NCI-H2227 treated with DMSO at 0.1 percent for 48 hours (cell line): Measurements from ENCODE around the gene TRPM7.
"Not testable (repeated sequence)": the region's sequence is repeated elsewhere in the genome, so short reads cannot be mapped to it uniquely, and the experiment has no call there.

ENCODE experiments used
- DNase-seq: peaks from one replicate; lab custom pipeline; 2025; lab: John Stamatoyannopoulos, UW

Gene TRPM7

DNA sequence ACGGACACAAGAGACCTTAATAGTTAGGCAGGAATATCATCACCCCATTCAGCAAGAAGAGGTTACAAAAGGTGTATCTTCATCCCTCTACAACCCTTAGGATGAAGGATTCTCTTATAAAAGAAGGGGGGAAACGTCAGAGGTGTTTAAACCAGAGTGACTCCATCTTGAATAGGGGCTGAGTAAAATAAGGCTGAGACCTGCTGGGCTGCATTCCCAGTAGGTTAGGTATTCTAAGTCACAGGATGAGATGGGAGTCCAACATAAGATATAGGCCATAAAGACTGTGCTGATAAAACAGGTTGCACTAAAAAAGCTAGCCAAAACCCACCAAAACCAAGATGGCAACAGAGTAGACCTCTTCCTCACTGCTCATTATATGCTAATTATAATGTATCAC, 16.5 kb downstream of the TRPM7 start:
- DNase-seq: no peak

DNA sequence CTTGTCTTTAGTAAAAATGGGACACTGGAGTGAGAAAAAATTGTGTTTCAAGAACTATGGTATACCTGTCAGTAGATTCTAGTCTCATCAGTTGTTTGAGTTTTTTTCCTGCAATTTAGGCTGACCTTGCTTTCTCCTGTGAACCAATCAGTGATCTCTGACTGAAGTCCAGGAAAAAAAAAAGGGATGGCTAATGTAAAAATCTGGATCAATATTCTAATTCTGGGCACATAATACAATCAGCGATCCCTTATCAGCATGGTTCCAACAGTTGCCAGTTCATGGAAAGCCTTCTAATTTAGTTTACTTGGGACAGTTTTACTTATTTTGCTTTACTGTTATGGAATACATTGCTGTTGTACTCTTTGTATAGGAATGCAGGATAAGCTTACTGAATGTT, 17.0 kb downstream of the TRPM7 start:
- no peak for DNase-seq

DNA sequence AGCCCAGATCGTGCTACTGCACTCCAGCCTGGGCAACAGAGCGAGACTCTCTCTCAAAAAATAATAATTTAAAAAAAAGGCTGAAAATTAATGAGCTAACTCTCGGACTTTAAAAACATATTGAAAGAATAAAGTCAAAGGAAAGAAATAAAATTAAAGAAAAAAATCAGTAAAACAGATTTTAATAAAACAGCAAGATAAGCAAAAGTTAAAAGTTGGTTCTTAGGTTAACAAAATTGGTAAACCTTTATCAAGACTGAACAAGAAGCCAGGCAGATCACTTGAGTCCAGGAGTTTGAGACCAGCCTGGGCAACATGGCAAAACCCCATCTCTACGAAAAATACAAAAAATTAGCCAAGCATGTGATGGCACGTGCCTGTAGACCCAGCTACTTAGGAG, 20.7 kb downstream of the TRPM7 start:
- DNase-seq: no peak

DNA sequence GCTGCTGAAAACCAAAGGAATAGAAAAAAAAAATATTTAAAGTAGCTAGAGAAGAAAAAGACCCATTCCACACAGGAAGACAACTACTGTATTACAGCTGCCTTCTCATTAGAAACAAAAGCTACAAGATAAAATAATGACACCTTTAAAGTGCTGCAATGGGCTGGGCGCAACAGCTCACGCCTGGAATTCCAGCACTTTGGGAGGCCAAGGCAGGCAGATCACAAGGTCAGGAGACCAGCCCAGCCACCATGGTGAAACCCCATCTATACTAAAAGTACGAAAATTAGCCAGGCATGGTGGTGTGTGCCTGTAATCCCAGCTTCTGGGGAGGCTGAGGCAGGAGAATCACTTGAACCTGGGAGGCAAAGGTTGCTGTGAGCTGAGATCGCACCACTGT, 31.0 kb downstream of the TRPM7 start:
- DNase-seq: no peak

DNA sequence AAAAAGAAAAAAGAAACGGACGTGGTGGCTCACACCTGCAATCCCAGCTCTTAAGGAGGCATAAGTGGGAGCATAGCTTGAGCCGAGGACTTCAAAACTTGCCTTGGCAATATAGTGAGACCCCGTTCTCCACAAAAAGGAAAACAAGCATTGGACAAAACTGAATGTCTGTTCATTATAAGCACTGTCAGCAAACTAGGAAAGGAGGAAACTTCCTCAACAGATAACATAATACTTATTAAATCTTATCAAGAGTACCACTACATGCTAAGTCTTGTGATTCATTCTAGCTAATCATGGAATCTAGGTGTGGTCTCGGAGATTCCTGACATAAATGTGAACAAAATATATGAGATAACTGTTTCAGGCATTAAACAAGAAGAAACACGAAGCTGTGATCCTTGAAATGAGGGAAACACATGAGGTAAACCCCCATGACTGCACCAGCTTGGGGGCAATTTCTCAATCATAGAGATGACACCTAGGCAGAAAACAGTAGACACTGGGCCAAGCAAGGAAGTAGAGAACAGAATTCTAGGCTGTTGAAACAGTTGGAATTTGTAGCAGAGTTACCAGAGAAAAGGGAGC, 33.3 kb downstream of the TRPM7 start:
- DNase-seq: no peak

GRCh38 chr15:50652671-50653070, 33.9 kb downstream of the TRPM7 start:
- no peak for DNase-seq

DNA sequence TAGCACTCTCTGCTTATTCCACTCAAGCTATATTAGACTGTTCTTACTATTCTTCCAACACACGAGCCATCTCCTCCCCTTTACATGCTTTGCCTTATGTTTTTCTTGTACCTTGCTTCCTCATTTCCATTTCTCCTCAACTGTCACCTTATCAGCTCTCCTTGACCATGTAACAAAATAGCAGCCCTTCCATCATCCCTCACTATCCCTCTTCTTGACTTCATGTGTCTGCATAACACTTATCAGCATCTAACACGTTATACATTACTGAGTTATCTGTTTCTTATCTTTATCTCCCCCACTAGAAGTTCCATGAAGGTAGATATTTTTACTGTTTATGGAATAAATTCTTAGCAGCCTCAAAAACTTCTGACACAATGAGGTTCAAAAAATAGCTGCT, 45.3 kb downstream of the TRPM7 start:
- no peak for DNase-seq

GRCh38 chr15:50636146-50636545, 50.5 kb downstream of the TRPM7 start:
- no peak for DNase-seq

DNA sequence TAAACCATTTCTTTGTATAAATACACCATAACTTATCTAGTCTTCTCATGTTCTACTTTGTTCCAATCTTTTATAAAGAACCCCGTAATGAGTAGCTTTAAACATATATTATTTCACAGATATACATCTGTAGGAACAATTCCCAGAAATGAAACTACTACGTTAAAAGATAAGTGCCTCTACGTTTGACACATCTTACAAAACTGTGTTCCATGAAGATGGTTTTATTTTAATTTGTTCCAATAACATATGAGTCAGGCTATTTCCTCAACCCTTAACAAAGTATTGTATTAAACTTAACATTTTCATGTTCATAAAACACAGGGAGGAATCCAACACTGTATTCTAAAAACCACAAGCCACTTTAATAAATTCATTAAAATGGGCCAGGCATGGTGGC, 52.9 kb downstream of the TRPM7 start:
- DNase-seq: no peak

- DNase-seq: no peak
These were observed 58.2 kb downstream of the TRPM7 start for GRCh38 chr15:50628421-50628820.

GRCh38 chr15:50627351-50628055, 59.1 kb downstream of the TRPM7 start:
- DNase-seq: no peak

DNA sequence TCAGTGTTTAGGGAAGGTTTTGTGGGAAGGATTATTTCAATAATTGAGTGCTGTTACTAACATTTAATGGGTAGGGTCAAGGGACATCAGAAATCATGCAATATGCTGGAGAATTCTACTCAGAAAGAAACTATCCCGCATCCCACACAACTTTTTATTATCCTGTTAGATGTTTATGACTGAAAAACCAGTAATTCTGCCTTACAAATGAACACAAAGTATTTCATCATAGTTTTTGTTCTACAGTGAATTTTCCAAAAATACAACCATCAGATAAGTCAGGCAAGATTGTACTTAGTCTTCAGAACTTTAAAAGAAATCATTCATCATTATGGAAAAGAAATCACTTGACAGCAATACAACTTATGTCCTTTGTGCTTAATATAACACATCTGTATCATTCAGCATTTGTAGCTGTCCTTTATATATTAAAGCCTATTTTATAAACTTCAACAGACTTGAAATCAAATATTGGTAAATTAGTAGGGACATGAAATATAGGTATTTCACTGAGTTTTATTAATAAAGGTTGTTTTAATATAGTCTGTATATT, 61.9 kb downstream of the TRPM7 start:
- DNase-seq: no peak

- DNase-seq: peak; percentile 2
These were observed 64.1 kb downstream of the TRPM7 start for GRCh38 chr15:50622361-50622943.

DNA sequence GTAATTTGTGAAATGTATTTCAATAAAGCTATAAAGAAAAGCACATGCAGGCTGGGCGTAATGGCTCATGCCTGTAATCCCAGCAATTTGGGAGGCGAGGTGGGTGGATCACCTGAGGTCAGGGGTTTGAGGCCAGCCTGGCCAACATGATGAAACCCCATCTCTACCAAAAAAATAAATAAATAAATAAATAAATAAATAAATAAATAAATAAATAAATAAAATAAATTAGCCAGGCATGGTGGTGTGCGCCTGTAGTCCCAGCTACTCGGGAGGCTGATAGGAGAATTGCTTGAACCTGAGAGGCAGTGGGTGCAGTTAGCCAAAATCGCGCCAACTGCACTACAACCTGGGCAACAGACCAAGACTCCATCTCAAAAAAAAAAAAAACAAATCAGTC, 69.6 kb downstream of the TRPM7 start:
- DNase-seq: not testable (repeated sequence)

DNA sequence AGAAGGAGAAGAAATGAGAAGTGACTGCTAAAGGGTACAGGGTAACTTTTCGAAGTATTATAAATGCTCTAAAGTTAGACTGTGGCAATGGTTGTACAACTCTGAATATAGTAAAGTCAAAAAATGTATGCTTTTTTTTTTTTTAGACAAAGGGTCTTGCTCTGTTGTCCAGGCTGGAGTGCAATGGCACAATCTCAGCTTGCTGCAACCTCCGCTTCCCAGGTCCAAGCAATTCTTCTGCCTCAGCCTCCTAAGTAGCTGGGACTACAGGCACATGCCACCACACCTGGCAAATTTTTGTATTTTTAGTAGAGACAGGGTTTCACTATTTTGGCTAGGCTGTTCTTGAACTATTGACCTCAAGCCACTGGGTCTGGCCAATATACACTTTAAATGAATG, 70.0 kb downstream of the TRPM7 start:
- not testable (repeated sequence) for DNase-seq

DNA sequence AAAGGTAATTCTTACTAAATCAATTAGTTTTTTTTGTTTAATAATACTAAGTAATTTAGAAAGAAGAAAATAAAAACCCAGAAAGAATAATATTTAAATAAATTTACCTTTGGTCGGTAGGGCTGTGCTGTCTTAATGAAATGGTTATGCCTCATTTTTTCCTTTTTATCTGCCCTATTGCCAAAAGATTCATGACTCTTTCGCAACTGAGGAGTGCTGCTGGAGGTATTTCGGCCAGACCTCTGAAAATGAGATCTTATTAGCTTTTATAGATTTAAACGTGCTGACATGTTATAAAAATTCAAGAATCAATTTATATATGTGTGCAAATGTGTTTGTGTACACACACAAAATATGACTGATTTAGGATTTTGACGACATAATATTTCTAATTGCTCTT, 73.0 kb downstream of the TRPM7 start:
- no peak for DNase-seq

DNA sequence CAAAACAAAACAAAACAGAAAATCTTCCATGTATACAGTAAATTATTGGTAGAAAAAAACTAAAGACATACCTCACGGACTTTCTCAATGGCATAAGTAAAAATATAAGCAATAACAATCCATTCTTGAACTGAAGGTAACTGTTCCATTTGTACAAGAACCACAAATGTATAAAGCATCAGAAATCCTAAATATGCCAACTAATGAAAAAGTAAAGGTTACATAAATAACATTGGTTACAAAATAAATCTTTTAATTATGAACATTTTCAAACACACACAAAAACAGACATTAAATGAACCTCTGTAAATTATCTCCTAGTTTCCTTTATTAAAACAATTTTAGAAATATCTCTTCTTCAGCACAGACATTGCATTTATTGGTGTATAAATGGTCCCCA, 79.5 kb downstream of the TRPM7 start:
- no peak for DNase-seq

DNA sequence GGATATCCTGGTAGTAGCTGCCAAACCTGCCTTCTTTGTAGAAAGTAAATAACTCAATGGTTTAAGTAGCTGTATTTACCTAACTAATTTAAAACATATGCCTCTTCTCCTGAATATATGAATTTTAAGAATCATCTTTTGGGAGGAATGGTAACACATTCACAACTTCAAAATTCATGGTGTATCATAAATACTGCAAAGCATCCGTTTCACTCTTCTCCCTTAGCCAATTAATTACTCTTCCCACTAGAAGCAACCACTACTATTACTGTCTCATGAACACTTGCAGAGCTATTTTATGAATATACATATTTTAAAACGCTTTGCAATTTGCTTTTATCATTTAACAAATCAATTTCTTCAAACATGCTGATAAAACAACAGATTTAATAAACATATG, 81.1 kb downstream of the TRPM7 start:
- no peak for DNase-seq

DNA sequence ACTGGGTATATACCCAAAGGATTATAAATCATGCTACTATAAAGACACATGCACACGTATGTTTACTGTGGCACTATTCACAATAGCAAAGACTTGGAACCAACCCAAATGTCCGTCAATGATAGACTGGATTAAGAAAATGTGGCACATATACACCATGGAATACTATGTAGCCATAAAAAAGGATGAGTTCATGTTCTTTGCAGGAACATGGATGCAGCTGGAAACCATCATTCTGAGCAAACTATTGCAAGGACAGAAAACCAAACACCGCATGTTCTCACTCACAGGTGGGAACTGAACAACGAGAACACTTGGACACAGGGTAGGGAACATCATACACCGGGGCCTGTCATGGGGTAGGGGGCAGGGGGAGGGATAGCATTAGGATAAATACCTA, 84.6 kb downstream of the TRPM7 start:
- not testable (repeated sequence) for DNase-seq

DNA sequence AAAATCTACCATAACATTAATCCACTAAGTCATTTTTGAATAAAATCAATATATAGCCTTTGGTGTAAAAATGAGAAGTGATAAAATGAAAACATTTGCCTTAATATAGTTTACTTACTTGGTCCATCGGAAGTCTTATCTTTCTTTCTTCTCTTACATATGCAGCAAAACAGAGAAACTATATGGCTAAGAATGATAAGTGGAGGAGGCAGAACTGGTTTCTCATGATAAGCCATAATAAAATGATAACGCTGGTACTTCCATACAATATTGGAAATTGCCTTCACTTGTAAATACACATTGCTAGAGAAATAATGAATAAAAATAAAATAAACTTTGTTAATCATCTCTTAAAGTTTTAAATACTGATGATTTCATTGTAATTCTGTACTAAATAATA, 92.3 kb downstream of the TRPM7 start:
- DNase-seq: no peak

DNA sequence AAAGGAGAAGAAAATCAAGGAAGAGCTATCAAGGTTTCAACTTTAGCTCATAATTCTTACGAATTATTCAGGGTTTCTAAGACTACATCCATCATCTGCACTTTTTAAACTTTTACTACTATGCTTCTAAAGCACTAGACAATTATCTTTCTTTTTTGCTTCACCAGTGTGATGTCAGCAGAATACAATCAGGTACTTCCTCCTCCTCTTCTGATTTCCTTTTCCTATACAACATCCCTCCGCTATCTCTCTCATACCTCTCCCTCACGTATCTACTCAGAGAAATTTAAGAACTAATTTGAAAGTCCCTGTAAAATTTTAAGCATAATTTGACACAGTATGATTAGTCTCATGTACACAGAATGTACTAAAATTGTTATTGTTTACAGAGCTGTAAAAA, 92.8 kb downstream of the TRPM7 start:
- no peak for DNase-seq

GRCh38 chr15:50590288-50590687, 96.3 kb downstream of the TRPM7 start:
- DNase-seq: no peak

DNA sequence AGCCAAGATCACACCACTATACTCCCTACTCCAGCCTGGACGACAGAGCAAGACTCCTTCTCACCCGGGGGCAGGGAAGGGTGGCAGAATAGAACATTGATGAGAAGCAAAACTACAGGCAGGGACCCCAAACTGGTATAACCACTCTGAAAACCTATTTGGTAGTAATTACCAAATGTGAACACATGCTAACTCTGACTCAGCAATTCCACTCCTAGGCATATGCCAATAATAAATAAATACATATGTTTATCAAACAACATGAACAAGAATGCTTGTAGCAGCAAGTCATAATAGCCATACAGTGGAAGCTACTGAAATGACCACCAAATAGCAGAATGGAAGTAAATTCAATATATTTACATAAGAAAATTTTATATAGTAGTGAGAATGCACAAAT, 109.1 kb downstream of the TRPM7 start:
- DNase-seq: no peak

DNA sequence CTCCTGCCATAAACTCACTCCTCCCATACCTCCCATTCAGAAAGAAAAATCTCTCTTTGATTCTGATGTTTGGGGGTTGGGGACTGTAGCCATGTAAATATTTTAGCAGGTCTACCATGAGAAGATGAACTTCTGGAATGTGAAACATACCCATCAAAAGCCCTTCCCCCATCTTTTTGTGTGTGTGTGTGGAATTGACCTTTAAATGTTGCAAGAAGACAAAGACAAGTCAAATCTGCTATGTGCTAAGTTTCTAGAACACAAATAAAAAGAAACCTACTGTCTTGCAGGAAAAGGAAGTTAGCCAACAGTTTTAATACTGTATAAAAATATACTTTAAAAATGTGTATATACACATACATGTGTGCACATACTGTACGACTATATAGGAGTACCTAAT, 110.4 kb downstream of the TRPM7 start:
- DNase-seq: no peak
